Dendritic cell treated with granulocyte-macrophage colony-stimulating factor and Interleukin-4, amounts not matched to agents 40 ng/mL and 50 ng/mL, for 4 days (primary cell): Measurements from ENCODE around the gene CEP162.
"Not testable (repeated sequence)": the region's sequence is repeated elsewhere in the genome, so short reads cannot be mapped to it uniquely, and the experiment has no call there.

Experiments
- H3K27ac Mint-ChIP-seq: one replicate; pipeline ENCODE4 v1.8.0; 2022; ENCODE audit warnings: mild to moderate bottlenecking, mixed read lengths
- H3K27me3 Mint-ChIP-seq: one replicate; pipeline ENCODE4 v1.8.0; 2022; ENCODE audit warnings: mild to moderate bottlenecking, mixed read lengths
- H3K36me3 Mint-ChIP-seq: one replicate; pipeline ENCODE4 v1.8.0; 2022; ENCODE audit warnings: low read depth, mixed read lengths
- H3K4me1 Mint-ChIP-seq: one replicate; pipeline ENCODE4 v1.8.0; 2022; ENCODE audit warnings: low read depth, mixed read lengths
- H3K4me3 Mint-ChIP-seq: one replicate; pipeline ENCODE4 v1.8.0; 2022; ENCODE audit warnings: mild to moderate bottlenecking, moderate library complexity, mixed read lengths
- H3K9me3 Mint-ChIP-seq: one replicate; pipeline ENCODE4 v1.8.0; 2022; ENCODE audit warnings: mixed read lengths
- intact Hi-C: fragments of 100-400 bp; cut with micrococcal nuclease; formaldehyde crosslinking; loops from one replicate; pipeline ENCODE4 v1.15.0; 2022

CEP162 gene

DNA sequence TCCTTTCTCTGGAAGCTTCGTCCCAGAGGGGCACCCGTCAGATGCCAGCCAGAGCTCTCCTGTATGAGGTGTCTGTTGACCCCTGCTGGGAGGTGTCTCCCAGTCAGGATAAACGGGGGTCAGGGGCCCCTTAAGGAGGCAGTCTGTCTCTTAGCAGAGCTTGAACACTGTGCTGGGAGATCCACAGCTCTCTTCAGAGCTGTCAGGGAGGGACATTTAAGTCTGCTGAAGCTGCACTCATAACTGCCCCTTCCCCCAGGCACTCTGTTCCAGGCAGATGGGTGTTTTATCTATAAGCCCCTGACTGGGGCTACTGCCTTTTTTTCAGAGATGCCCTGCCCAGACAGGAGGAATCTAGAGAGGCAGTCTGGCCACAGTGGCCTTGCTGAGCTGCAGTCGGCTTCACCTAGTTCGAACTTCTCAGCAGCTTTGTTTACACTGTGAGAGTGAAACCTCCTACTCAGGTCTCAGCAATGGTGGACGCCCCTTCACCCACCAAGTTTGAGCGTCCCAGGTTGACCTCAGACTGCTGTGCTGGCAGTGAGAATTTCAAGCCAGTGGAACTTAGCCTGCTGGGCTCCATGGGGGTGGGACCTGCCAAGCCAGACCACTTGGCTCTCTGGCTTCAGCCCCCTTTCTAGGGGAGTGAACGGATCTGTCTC, 112.4 kb downstream of the CEP162 start:
- H3K36me3 Mint-ChIP-seq, H3K4me3 Mint-ChIP-seq, H3K27me3 Mint-ChIP-seq, intact Hi-C loops, H3K27ac Mint-ChIP-seq, H3K4me1 Mint-ChIP-seq: not testable (repeated sequence)
- peaks cover 50% of the 10 kb centered on the region for H3K9me3 Mint-ChIP-seq

DNA sequence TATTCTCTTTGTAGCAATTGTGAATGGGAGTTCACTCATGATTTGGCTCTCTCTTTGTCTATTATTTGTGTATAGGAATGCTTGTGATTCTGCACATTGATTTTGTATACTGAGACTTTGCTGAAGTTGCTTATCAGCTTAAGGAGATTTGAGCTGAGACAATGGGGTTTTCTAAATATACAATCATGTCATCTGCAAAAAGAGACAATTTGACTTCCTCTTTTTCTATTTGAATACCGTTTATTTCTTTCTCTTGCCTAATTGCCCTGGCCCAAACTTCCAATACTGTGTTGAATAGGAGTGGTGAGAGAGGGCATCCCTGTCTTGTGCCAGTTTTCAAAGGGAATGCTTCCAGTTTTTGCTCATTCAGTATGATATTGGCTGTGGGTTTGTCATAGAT, 116.1 kb downstream of the CEP162 start:
- H3K27me3 Mint-ChIP-seq, intact Hi-C loops, H3K36me3 Mint-ChIP-seq, H3K4me3 Mint-ChIP-seq, H3K27ac Mint-ChIP-seq, H3K4me1 Mint-ChIP-seq: not testable (repeated sequence)
- H3K9me3 Mint-ChIP-seq, result peaks cover 36% of the 10 kb centered on the region

- Mint-ChIP-seq H3K36me3 (no peaks in the 10 kb centered on the region), H3K4me3 (no peak overlapping the region), H3K9me3 (peaks cover 23% of the 10 kb centered on the region), H3K27ac (no peak overlapping the region), H3K4me1 (no peaks in the 10 kb centered on the region), H3K27me3 (no peaks in the 10 kb centered on the region)
- intact Hi-C loops, result no loop called here
Measured at GRCh38 chr6:84107495-84107894, 119.9 kb downstream of the CEP162 start.

- peaks cover 25% of the 10 kb centered on the region for H3K9me3 Mint-ChIP-seq
Measured at GRCh38 chr6:84105215-84105924, 122.1 kb downstream of the CEP162 start.

GRCh38 chr6:84103029-84103428, 124.4 kb downstream of the CEP162 start:
- Mint-ChIP-seq H3K36me3 (no peaks in the 10 kb centered on the region), H3K27me3 (no peaks in the 10 kb centered on the region), H3K9me3 (peaks cover 25% of the 10 kb centered on the region), H3K4me3 (no peak overlapping the region), H3K27ac (no peak overlapping the region), H3K4me1 (no peaks in the 10 kb centered on the region)
- intact Hi-C loops, result no loop called here

More at GRCh38 chr6:84105215-84105924, 122.1 kb downstream of the CEP162 start:
- H3K27me3 Mint-ChIP-seq, H3K4me3 Mint-ChIP-seq, intact Hi-C loops, H3K36me3 Mint-ChIP-seq, H3K4me1 Mint-ChIP-seq, H3K27ac Mint-ChIP-seq: not testable (repeated sequence)

GRCh38 chr6:84095156-84095555, 132.3 kb downstream of the CEP162 start:
- Mint-ChIP-seq H3K4me3 (no peak overlapping the region), H3K9me3 (peaks cover 25% of the 10 kb centered on the region), H3K27me3 (no peaks in the 10 kb centered on the region), H3K36me3 (no peaks in the 10 kb centered on the region), H3K4me1 (no peaks in the 10 kb centered on the region), H3K27ac (no peak overlapping the region)
- intact Hi-C loops, result no loop called here

- no peak overlapping the region for H3K4me3 Mint-ChIP-seq
- no peaks in the 10 kb centered on the region for H3K36me3 Mint-ChIP-seq
- no peaks in the 10 kb centered on the region for H3K27me3 Mint-ChIP-seq
- H3K9me3 Mint-ChIP-seq, result peaks cover 25% of the 10 kb centered on the region
- H3K4me1 Mint-ChIP-seq, result no peaks in the 10 kb centered on the region
- no peak overlapping the region for H3K27ac Mint-ChIP-seq
- intact Hi-C loops, result no loop called here
Measured at GRCh38 chr6:84093441-84094435, 133.7 kb downstream of the CEP162 start.

DNA sequence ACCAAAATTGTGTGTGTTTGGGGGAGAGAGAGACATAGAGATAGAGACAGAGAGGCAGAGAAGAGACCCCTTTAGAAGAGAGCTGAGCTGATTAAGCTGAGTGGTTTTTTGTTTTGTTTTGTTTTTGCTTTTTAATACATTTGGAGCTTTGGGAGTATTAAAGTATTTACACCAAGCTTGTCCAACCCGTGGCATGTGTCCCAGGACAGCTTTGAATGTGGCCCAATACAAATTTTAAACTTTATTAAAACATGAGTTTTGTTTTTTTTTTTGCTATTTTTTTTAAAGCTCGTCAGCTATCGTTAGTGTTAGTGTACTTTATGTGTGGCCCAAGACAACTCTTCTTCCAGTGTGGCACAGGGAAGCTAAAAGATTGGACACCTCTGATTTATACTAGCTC, 137.9 kb downstream of the CEP162 start:
- intact Hi-C loops, result no loop called here
- no peak overlapping the region for H3K4me3 Mint-ChIP-seq
- H3K27ac Mint-ChIP-seq, result no peak overlapping the region
- H3K9me3 Mint-ChIP-seq, result peaks cover 19% of the 10 kb centered on the region
- no peaks in the 10 kb centered on the region for H3K36me3 Mint-ChIP-seq
- H3K27me3 Mint-ChIP-seq, result no peaks in the 10 kb centered on the region
- no peaks in the 10 kb centered on the region for H3K4me1 Mint-ChIP-seq

DNA sequence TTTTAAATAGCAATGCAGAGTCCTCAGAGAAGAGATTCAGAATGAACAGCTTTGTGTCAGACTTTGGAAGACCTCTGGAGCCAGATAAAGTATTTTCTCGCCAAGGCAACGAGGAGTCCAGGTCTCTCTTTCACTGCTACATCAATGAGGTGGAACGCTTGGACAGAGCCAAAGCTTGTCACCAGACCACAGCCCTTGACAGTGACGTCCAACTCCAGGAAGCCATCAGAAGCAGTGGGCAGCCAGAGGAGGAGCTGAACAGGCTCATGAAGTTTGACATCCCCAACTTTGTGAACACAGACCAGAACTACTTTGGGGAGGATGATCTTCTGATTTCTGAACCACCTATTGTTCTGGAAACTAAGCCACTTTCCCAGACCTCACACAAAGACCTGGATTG, 138.4 kb downstream of the CEP162 start:
- intact Hi-C loops, result no loop called here
- no peak overlapping the region for H3K4me3 Mint-ChIP-seq
- H3K36me3 Mint-ChIP-seq, result no peaks in the 10 kb centered on the region
- no peaks in the 10 kb centered on the region for H3K27me3 Mint-ChIP-seq
- no peaks in the 10 kb centered on the region for H3K4me1 Mint-ChIP-seq
- H3K9me3 Mint-ChIP-seq, result peaks cover 14% of the 10 kb centered on the region
- H3K27ac Mint-ChIP-seq, result no peak overlapping the region

- no peak overlapping the region for H3K4me3 Mint-ChIP-seq
- peaks cover 2% of the 10 kb centered on the region for H3K27me3 Mint-ChIP-seq
Measured at GRCh38 chr6:84086545-84087429, 140.7 kb downstream of the CEP162 start.

DNA sequence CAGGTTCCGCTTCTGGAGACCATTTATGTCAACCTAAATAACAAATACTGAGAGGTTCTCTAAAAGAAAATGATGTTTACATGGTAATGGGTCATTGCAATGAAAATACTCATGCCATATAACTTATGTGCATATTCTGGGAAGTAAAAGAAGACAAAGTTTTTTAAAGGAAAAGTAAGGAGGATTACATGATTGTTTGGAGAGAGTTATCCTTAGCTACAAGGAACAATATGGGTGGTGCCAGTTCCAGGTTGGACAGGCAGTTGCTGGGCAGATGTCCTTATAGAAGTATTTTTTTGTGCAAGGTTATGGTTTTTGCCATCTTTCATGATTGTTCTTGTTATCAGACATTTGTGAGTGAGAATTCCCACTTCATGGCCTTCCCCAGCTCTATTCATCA, 141.4 kb downstream of the CEP162 start:
- Mint-ChIP-seq H3K27me3 (peaks cover 2% of the 10 kb centered on the region), H3K9me3 (no peaks in the 10 kb centered on the region), H3K4me1 (no peaks in the 10 kb centered on the region), H3K4me3 (no peak overlapping the region), H3K36me3 (no peaks in the 10 kb centered on the region), H3K27ac (no peak overlapping the region)
- intact Hi-C loops, result no loop called here

More at GRCh38 chr6:84086545-84087429, 140.7 kb downstream of the CEP162 start:
- H3K9me3 Mint-ChIP-seq, result no peaks in the 10 kb centered on the region
- H3K36me3 Mint-ChIP-seq, result no peaks in the 10 kb centered on the region
- intact Hi-C loops, result no loop called here
- H3K4me1 Mint-ChIP-seq, result no peaks in the 10 kb centered on the region
- H3K27ac Mint-ChIP-seq, result no peak overlapping the region

DNA sequence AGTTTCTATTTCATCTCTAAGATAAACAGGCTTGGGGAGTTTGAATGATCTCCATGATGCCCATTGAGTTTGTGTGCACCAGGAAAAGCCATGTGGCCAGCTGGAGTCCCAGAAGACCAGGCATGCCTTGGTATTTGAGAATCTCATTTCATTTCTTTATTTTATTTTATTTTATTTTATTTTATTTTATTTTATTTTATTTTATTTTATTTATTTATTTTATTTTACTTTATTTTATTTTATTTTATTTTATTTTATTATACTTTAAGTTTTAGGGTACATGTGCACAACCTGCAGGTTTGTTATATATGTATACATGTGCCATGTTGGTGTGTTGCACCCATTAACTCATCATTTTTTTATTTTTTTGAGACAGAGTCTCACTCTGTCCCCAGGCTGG, 142.7 kb downstream of the CEP162 start:
- H3K36me3 Mint-ChIP-seq, H3K9me3 Mint-ChIP-seq, H3K27me3 Mint-ChIP-seq, H3K27ac Mint-ChIP-seq, H3K4me3 Mint-ChIP-seq, H3K4me1 Mint-ChIP-seq, intact Hi-C loops: not testable (repeated sequence)

DNA sequence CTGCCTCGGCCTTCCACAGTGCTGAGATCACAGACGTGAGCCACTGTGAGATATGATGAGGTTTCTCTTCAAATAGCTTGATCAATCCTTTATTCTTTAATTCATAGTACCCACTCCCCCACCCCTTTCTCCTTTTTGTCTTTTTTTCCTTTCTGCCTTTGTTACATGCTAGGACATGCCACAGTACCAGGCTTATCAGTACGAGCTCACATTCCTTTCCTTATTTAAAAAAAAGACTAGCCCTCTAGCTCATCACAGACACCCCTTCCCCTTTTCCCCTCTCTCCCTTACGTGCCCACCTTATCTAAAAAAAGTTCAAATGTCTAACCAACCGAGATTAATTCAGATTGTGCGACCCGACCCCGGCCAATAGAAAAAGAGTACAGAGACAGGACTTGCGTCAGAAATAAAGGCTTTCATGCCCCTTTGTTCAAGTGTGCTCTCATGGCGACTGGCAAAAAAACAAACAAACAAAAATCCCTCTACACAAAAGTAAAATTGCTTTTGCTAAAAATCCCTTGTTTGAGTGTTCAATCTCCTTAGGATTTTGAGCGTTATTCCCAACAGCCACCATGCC, 144.7 kb downstream of the CEP162 start:
- intact Hi-C loops, result no loop called here
- Mint-ChIP-seq H3K27me3 (peaks cover 2% of the 10 kb centered on the region), H3K36me3 (no peaks in the 10 kb centered on the region), H3K4me1 (no peaks in the 10 kb centered on the region), H3K4me3 (no peak overlapping the region), H3K27ac (no peak overlapping the region), H3K9me3 (no peaks in the 10 kb centered on the region)
